Esophagus mucosa (tissue), 1 donor: ENCODE results near the gene CCDC187. TPM values are rescaled to one million over a fixed set of nuclear protein-coding genes. Genes with fewer than 3 reads are reported as not detected.

Source experiments
- ATAC-seq: fragments of 200-7000 bp; cut with Tn5 transposase; one replicate; pipeline ENCODE4 v1.9.1; 2020
- total RNA-seq: library from RNA; stranded (reverse); gene quantifications from one replicate; pipeline ENCODE4 v1.2.4, GENCODE V29; 2023
- donor health status: DM: yes; HTN: yes; CAD: no.

Gene CCDC187
- total RNA-seq, 1 donor from 2014 or later, result not detected

- ATAC-seq, result no peak
Observed at GRCh38 chr9:136265561-136266355, 38.1 kb downstream of the CCDC187 start.

DNA sequence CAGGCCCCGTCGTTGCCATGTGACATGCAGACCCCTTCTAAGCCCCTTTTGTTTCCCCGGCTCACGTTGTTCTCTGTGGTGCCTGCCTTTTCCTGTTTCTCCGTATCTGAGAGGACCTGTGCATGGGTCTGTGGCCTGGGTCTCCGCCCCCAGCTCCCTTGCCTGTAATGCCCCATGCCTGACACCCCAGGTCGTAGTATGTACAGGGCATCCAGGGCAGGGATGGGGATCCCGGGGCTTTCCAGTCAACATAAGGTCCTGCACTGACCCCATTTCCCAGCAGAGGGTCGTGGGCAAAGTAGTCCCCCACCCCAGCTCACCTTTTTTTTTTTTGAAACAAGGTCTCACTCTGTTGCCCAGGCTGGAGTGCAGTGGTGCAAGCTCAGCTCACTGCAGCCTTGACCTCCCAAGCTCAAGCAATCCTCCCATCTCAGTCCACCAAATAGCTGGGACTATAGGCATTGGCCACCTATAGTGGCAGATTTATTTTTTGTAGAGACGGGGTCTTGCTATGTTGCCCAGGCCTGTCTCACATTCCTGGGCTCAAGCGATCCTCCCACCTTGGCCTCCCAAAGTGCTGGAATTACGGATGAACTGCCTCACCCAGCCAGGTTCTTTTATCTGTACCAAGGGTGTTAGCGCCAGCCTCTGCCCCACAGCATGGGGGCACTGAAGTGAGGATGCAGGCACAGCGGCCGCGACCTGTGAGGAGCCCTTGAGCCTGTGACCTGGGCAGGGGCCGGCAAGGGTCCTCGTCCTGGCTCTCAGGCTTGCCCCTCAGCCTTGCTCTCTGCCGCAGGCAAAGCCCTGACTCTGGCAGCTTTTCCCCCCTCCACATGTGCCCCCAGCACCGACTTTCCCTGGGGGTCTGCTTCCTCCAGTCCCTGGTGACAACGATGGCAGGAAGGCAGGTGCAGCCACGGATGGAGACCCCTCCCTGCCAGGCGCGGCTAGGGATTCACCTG is 39.2 kb downstream of the CCDC187 start:
- no peak for ATAC-seq

- no peak for ATAC-seq
Observed at GRCh38 chr9:136264031-136264430, 39.9 kb downstream of the CCDC187 start.

DNA sequence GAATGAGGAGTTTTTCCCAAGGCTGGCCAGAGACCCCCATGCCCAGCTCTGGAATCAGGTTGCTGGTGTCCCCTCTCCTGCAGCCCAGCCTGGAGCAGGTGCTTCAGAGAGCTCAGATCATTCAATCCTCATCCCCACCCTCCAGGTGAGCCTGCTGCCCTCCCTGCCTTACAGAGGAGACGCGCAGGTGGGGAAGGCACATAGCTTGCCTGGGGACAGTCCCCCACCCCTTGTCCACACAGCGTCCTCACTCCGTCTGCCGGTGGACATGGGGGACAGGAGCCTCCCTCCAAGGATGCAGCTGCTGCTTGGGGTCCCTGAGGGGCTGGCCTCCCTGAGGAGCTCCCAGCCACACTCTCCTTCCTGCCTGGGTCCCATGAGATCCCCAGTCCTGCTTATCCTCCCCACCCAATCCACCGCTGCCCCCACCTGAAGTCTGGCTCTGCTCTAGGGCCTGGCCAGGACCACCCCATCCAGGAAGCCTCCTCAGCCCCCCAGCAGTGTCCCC is 41.2 kb downstream of the CCDC187 start:
- no peak for ATAC-seq

- ATAC-seq, result no peak
Observed at GRCh38 chr9:136261686-136262430, 42.0 kb downstream of the CCDC187 start.

DNA sequence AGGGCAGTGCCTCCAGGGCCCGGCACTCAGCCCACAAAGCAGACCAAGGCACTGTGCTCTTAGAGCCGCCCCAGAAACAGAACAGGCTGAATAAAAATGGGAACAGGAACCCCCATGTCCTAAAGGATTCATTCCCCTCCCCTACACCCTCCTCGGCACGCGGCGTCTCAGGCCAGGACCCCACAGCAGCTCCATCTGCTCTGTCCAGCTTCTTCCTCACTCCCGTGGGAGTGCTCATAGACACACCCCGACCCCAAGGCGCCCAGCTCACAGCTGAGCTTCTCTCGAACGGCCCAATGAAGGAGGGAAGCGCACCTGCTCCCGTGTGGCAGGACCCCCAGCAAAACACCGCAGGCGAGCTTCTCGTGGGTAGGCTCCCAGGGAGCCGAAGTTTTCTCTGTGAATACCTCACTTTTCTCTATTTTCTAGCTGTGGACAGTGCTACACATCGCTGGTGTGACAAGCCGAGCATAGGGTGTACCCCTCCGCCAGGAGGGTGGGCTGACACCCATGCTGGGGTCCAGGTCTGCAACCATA is 42.9 kb downstream of the CCDC187 start:
- no peak for ATAC-seq

GRCh38 chr9:136260521-136260920 is 43.4 kb downstream of the CCDC187 start:
- ATAC-seq, result no peak

DNA sequence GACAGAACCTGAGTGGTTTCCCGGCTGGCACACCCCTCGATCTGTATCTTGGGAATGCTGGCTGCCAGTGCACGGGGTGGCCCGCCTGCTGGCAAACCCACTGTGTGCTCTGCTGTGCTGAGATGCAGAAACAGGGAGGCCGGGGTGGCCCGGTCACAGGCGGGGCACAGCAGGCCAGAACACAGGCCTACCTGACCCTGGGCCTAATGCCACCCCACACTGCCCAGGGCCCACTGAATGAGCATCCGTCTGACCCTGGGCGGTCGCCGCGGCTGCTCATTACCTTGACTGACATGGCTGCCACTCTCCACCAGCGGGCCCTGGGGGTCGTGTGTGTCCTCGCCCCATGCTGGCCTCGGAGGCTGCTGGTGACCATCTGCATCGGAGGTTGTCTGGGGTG is 44.1 kb downstream of the CCDC187 start:
- ATAC-seq, result no peak

DNA sequence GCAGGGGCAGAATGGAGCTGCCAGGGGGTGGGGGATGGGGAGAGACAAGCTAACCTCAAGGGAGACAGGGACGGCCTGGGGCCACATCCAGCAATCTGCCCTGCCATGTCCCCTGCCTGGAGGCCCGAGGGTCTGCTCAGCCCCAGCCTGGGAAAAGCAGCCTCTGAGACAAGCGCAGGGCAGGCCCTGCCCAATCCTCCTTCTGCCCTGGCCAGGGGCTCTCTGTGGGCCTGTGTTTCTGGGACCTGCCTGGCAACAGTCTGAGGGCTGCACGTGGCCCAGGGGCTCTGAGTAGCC is 44.4 kb downstream of the CCDC187 start:
- no peak for ATAC-seq

DNA sequence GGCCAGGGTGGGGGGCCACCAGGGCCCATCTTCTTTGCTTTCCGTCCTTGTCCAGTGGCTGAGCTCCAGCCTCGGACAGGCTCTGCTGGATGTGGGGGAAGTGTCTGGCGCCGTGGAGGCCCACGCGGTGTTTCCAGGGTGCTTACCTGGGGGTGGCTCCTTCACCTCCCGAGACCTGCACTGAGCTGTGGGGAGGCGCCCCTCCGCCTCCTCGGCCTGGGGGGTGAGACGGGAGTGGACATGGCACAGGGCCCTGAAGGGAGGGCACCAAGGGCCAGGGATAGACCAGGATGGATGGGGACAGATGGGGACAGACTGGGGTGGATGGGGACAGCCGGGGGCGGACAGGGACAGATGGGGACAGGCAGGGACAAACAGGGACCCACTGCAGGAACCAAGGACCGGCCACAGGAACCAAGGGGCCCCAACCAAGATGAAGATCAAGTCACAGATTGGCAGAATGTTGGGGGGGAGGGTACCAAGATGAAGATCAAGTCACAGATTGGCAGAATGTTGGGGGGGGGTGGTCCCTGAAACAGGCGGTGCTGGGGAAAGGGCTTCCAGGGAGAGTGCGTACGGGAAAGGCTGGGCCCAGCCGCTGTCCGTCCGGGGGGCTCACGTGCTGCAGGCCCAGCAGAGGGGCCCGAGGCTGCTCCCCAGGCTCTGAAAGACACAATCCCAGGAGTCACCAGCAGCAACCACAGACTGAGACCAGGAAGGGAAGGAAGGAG is 44.9 kb downstream of the CCDC187 start:
- ATAC-seq, result no peak

- no peak for ATAC-seq
Observed at GRCh38 chr9:136258299-136258625, 45.6 kb downstream of the CCDC187 start.

DNA sequence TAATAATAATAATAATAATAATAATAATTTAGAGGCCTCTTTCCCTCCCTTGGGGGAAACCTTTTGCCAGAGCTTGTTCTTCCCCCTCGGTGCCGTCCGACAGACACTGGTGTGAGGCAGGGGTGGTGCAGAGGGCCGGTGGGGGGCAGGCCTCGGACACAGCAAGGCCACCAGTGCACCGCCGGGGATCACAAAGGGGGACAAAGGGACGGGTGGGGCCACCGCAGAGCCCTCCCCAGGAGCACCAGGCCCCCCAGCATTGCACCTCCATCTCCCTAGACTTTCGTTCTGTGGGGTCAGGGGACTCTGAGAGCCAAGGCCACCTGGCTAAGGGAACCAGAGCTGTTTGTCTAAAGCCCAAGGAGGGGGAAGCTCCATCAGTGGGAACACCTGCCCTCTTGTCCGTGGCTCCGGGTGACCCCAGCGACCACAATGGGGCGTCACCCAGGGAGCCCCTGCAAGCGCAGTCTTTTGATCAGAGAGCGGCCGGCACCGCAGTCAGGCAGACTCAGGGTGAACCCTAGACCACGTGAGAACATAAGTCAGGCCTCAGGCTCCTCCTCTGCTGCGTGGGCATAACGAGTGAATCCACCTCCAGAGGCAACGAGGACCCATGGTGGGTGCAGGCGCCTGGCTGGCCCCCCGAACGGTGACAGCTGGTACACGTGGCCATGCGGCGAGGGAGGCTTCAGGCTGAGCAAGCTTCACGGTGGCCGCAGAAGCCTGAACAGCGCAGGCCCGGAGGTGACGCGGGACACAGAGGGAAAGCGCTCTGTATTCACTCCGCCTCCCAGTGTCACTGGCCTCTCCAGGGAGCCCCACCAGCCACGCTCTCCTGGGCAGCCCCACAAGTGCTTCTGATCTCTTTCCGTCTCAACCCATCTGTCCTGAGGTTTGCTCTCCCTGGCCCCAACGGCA is 46.3 kb downstream of the CCDC187 start:
- no peak for ATAC-seq

DNA sequence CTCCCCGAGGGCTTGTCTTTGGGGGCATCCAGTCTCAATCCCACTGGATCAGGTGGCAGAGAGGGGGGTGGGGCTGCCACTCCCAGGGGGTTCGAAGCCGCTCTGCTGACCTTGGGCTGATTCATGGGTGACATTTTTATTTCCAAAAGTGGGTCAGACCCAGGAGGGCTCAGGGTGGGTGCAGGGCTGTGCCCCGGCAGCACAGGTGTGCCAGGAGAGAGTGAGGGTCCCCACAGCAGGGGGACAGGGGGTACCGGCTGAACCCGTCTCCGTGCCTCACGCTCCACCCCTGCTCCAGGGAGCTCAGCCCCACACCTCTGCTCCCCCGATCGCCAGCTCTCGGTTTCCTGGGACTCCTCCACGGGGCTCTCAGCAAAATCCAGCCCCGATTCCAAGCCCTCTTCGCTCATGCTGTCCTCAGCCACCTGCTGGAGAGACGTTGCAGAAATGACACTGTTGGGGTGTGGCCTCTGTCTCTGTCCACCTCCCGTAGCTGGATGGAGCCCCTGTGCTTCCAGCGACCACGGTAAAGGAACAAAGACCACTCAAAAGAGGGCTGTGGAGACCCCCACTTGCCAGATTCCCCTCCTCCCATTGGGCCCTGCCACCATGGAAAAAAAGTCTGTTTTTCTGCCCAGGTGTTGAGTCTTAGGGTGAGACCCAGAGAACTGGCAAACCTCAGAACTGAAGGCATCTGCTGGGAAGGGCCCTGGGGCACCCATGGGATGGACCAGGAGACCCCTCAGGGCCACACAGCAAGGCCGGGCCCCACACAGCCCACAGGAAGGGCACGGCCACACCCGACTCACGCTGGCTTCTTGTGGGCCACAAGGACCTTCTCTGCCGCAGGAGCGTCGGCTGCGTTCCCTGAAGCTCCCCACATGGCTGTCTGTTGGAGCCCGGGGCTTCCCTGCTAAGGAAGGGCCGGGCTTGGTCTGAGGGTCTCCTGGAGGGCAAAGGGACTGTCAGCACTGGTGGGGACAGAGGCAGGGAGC is 47.7 kb downstream of the CCDC187 start:
- ATAC-seq, result no peak

- ATAC-seq, result no peak
Observed at GRCh38 chr9:136255166-136255538, 48.7 kb downstream of the CCDC187 start.

DNA sequence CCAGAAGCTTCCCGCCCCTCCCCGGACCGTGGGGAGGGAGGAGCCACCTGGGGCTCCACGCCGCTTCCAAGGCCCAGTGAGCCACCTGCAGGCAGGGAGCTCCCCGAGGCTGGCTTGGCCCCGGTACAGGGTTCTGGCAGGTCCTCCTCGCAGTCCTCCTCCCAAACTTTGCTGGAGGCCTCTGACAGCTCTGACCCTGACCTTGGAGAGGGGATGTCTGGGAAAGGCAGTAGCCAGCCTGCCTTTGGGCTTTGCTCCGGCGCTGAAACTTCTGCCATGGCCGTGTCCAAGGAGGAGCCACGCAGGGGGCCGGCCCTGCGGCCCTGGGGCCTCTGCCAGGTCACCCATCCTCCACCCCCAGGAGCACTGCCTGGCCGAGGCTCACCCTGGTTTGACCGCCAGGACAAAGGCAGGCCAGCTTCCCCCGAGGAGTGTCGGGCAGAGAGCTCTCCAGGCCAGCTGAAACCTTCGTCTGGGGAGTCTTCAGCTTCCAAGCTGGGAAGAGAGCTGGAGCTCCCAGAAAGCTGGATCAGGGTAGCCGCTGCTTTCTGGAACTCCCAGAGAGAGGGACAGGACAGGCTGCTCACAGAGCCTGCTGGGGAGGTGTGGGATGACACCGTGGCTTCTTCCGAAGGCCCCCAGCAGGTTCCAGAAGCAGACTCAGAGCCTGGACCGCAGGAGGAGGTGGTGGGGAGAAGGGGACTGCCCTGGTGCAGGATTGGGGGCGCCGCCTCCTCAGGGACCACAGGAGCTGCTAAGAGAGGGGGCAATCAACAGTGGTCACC is 49.3 kb downstream of the CCDC187 start:
- ATAC-seq, result no peak

- no peak for ATAC-seq
Observed at GRCh38 chr9:136253246-136254130, 50.4 kb downstream of the CCDC187 start.

GRCh38 chr9:136252846-136253245 is 51.0 kb downstream of the CCDC187 start:
- no peak for ATAC-seq

- no peak for ATAC-seq
Observed at GRCh38 chr9:136252281-136252680, 51.6 kb downstream of the CCDC187 start.
